ENCODE data around the gene FGB. TPM values are rescaled to one million over a fixed set of nuclear protein-coding genes. Genes with fewer than 3 reads are reported as not detected.

FGB gene
- total and polyA plus RNA-seq, 9 of the 15 experiments (the other 6 are each of a cell fraction or from before 2014, with no cell fraction given): 0.07 to 1.9 (median 0.13) TPM; not detected in 6

DNA sequence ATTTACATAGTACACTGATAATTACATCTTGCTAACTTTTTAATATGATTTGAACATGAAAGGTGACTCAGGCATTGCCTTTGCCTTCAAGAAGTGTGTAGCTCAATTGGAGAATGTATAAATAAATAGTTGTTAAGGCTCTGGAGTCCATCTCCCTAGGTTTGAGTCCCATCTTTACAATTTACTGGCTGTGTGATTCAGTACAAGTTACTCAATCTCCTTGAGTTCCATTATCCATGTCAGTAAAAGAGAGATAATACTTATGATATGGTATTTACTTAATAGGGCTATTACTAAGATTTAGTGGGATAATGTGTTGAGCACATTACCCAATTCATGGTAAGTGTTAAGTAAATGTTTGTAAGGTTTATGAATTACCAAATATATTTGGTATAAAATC is 51.5 kb downstream of the FGB start:
- intact Hi-C loops (cut with micrococcal nuclease): loop anchor here (10.0 kb wide), 1 partner anchor 840 kb away; no protein-coding TSS in a partner anchor

More for the DNA sequence above, 51.5 kb downstream of the FGB start:
- H4K20me1 ChIP-seq (replicated peaks; ENCODE audit: control insufficient read depth, insufficient read depth, low read length): no peaks in the 10 kb centered on the region
- H3K9me1 ChIP-seq (ENCODE audit: control insufficient read depth, insufficient read depth, low read length): no peaks in the 10 kb centered on the region
- H3K4me2 ChIP-seq (ENCODE audit: insufficient read depth, low read length): no peak overlapping the region
- FAIRE-seq (no peak), ATAC-seq (no peak), DNase-seq (ENCODE audit: extremely low read depth in 1 of 4, low spot score in 3 of 4) (no peak)
- no peak for TF ChIP-seq ELF2 (CRISPR knock-in tag; IDR thresholded peaks at IDR 0.05)
- TF ChIP-seq TAF1 (IDR thresholded peaks at IDR 0.05; ENCODE audit: control insufficient read depth, extremely low read depth, insufficient read depth, low read length, severe bottlenecking): no peak
- no peak for TF ChIP-seq ZNF408 (CRISPR knock-in tag; IDR thresholded peaks at IDR 0.05; ENCODE audit: low read depth)
- TF ChIP-seq, protein P1, sequence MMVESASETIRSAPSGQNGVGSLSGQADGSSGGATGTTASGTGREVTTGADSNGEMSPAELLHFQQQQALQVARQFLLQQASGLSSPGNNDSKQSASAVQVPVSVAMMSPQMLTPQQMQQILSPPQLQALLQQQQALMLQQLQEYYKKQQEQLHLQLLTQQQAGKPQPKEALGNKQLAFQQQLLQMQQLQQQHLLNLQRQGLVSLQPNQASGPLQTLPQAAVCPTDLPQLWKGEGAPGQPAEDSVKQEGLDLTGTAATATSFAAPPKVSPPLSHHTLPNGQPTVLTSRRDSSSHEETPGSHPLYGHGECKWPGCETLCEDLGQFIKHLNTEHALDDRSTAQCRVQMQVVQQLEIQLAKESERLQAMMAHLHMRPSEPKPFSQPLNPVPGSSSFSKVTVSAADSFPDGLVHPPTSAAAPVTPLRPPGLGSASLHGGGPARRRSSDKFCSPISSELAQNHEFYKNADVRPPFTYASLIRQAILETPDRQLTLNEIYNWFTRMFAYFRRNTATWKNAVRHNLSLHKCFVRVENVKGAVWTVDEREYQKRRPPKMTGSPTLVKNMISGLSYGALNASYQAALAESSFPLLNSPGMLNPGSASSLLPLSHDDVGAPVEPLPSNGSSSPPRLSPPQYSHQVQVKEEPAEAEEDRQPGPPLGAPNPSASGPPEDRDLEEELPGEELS (CRISPR knock-in tag; IDR thresholded peaks at IDR 0.05; ENCODE audit: borderline replicate concordance): no peak
- TF ChIP-seq FIP1L1 (IDR thresholded peaks at IDR 0.05; ENCODE audit: low read depth, low read length, poor library complexity, severe bottlenecking): no peak
- TF ChIP-seq MYNN (IDR thresholded peaks at IDR 0.05): no peak
- no peak for TF ChIP-seq MYNN (CRISPR knock-in tag; IDR thresholded peaks at IDR 0.05)
- TF ChIP-seq ZFP36 (IDR thresholded peaks at IDR 0.05; ENCODE audit: low read depth, low read length, partially characterized antibody): no peak
- no peak for TF ChIP-seq ZNF175 (CRISPR knock-in tag; IDR thresholded peaks at IDR 0.05; ENCODE audit: low read depth)
- TF ChIP-seq MEF2D (tag; conservative IDR thresholded peaks at IDR 0.05; ENCODE audit: low read depth): no peak
- TF ChIP-seq ZFP30 (CRISPR knock-in tag; IDR thresholded peaks at IDR 0.05; ENCODE audit: borderline replicate concordance): no peak
- no peak for TF ChIP-seq U2AF2 (optimal IDR thresholded peaks at IDR 0.05; ENCODE audit: low read depth, low read length)
- no peak for TF ChIP-seq ZNF57 (CRISPR knock-in tag; IDR thresholded peaks at IDR 0.05)
- TF ChIP-seq, protein P2, sequence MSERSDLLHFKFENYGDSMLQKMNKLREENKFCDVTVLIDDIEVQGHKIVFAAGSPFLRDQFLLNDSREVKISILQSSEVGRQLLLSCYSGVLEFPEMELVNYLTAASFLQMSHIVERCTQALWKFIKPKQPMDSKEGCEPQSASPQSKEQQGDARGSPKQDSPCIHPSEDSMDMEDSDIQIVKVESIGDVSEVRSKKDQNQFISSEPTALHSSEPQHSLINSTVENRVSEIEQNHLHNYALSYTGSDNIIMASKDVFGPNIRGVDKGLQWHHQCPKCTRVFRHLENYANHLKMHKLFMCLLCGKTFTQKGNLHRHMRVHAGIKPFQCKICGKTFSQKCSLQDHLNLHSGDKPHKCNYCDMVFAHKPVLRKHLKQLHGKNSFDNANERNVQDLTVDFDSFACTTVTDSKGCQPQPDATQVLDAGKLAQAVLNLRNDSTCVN (CRISPR knock-in tag; IDR thresholded peaks at IDR 0.05): no peak
- TF ChIP-seq HIVEP1 (CRISPR knock-in tag; IDR thresholded peaks at IDR 0.05): no peak
- H3K27ac ChIP-seq (ENCODE audit: extremely low read depth, low read depth, low read length): no peak overlapping the region
- no peaks in the 10 kb centered on the region for H3K9me3 ChIP-seq (replicated peaks; ENCODE audit: control insufficient read depth, insufficient read depth, low read depth, low read length)
- H2AFZ ChIP-seq (ENCODE audit: low read depth, low read length): no peak overlapping the region
- H3K9ac ChIP-seq (ENCODE audit: insufficient read depth in 1 of 2, low read depth in 2 of 2, low read length in 2 of 2): no peak overlapping the region
- no peaks in the 10 kb centered on the region for H3K36me3 ChIP-seq (ENCODE audit: control insufficient read depth, insufficient read depth, low read length)
- H3K4me3 ChIP-seq: no peak overlapping the region
- H3K79me2 ChIP-seq (ENCODE audit: control insufficient read depth, insufficient read depth, low read length): no peaks in the 10 kb centered on the region
- H3K27me3 ChIP-seq (ENCODE audit: control insufficient read depth in 2 of 2, insufficient read depth in 2 of 2, low read length in 2 of 2): no peaks in the 10 kb centered on the region
- POLR2A ChIA-PET: interaction anchor here (1.3 kb wide), 1 partner anchor 27 kb away, joined by 3 read pairs; no protein-coding TSS in a partner anchor
- H3K4me1 ChIP-seq (replicated peaks in 1 of 2; ENCODE audit: control insufficient read depth in 2 of 2, insufficient read depth in 2 of 2, low read length in 2 of 2): no peaks in the 10 kb centered on the region
- no TSS peak for BruUV-seq (replicated peaks)
- in situ Hi-C loops (cut with MboI): no loop called here
- CTCF ChIA-PET (ENCODE audit: low intra/inter-chr PET ratio): no interaction called here

All from K562 (cell line).